Measurements from ENCODE around the gene RNF14. TPM values are rescaled to one million over a fixed set of nuclear protein-coding genes. Genes with fewer than 3 reads are reported as not detected.

The RNF14 gene
- total and polyA plus RNA-seq, 2 of the 8 experiments (the other 6 are each of a cell fraction or from before 2014, with no cell fraction given) = 4.7 to 20.2 TPM

DNA sequence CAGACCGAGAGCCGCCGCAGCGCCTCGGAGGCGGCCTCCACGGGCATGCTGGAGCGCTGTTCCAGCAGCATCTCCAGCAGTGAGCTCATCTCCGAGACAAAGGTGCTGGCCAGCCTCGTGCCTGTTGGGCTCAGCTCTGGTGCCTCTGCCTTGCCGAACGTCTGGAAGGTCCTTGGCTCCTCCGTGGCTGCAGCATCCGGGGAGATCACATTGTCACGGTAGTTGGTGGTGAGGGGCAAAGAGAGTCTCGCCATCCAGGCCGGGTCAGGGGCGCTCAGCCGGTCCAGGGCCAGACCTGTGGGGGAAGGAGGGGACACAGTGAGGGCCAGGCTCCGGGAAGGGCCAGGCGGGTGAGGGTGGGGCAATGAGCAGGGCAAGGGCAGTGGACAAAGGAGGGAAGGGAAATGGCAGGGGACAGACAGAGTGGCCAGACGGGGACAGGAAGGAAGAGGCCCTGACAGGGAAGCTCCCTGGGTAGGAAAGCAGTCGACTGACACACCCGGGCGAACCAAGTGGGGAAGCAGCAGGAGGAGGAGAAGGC, 23.3 kb upstream of the RNF14 start:
- H3K9ac ChIP-seq (replicated peaks in 1 of 4; ENCODE audit: extremely low read depth in 1 of 4, low read depth in 3 of 4, low read length in 3 of 4) = peak overlapping the region in 1 of 4 experiments; percentile 1; a peak in 1 of 7 replicates
- H3K4me2 ChIP-seq (ENCODE audit: insufficient read depth in 1 of 2, low read depth in 2 of 2, low read length in 2 of 2) = peak overlapping the region in 1 of 2 experiments; percentile 27; a peak in 3 of 4 replicates
- peak overlapping the region; percentile 47; the same call in 1 of the 2 replicates for H2BK5ac ChIP-seq (ENCODE audit: low read depth, low read length)
- no peak overlapping the region for H3K4me3 ChIP-seq (ENCODE audit: extremely low read depth in 1 of 4, insufficient read depth in 2 of 4, low read depth in 3 of 4, low read length in 4 of 4)
- TF ChIP-seq POLR2A (IDR thresholded peaks at IDR 0.05; ENCODE audit: control extremely low read depth in 1 of 2, low read depth in 2 of 2, low read length in 2 of 2) = peak in 1 of 2 experiments; percentile 13; a peak in 1 of 3 replicates
- no peak for TF ChIP-seq SRF (IDR thresholded peaks at IDR 0.05; ENCODE audit: low read depth, low read length)
- TF ChIP-seq TCF12 (IDR thresholded peaks at IDR 0.05; ENCODE audit: low read depth, low read length) = no peak
- TF ChIP-seq TBP (IDR thresholded peaks at IDR 0.05; ENCODE audit: low read depth, low read length) = 0 out of 2 replicates have a peak, but pooled peaks have one; percentile 20
- TF ChIP-seq, protein P1, sequence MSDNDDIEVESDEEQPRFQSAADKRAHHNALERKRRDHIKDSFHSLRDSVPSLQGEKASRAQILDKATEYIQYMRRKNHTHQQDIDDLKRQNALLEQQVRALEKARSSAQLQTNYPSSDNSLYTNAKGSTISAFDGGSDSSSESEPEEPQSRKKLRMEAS (IDR thresholded peaks at IDR 0.05) = peak; percentile 81
- peak; percentile 26; the same call in 1 of the 2 replicates for TF ChIP-seq E2F6 (IDR thresholded peaks at IDR 0.05)
- H3K23ac ChIP-seq (ENCODE audit: insufficient read length) = no peak overlapping the region
- no peaks in the 10 kb centered on the region; a peak in 1 of 7 replicates for H3K27me3 ChIP-seq (replicated peaks in 1 of 4; ENCODE audit: control insufficient read depth in 3 of 4, extremely low read depth in 1 of 4, insufficient read depth in 3 of 4, low read length in 3 of 4)
- FAIRE-seq = no peak
- WGBS, 2 experiments (ENCODE audit: extremely low coverage in 1 of 2, insufficient coverage in 1 of 2, insufficient read length in 1 of 2, insufficient replicate concordance in 2 of 2, low coverage in 1 of 2, low lambda C conversion rate in 2 of 2, missing lambda C conversion rate in 1 of 2) = 78% methylated on average over 25 of the region's 25 CpGs; no CpG with 5 or more reads in 1 of the 2 experiments
- no peaks in the 10 kb centered on the region; a peak in 1 of 8 replicates for H3K36me3 ChIP-seq (ENCODE audit: control insufficient read depth in 2 of 4, insufficient read depth in 4 of 4, low read length in 3 of 4)
- no peaks in the 10 kb centered on the region for H3K23me2 ChIP-seq (ENCODE audit: low read depth, low read length)
- H3K18ac ChIP-seq (ENCODE audit: extremely low read depth, low read length) = peak overlapping the region; percentile 44; the same call in 1 of the 2 replicates
- no peak overlapping the region for H4K5ac ChIP-seq (ENCODE audit: insufficient read length, low read depth, low read length)
- H2BK120ac ChIP-seq (replicated peaks; ENCODE audit: low read depth, low read length) = no peak overlapping the region
- ChIA-PET CTCF (ENCODE audit: partially characterized antibody) (interaction anchor here (0.6 to 20.8 kb wide), 14 partner anchors 11 to 253 kb away, joined by 3 to 324 read pairs (median 4); partner anchors contain the start of genes PCDH1, PCDH12 and RNF14), POLR2A (ENCODE audit: partially characterized antibody) (interaction anchor here (0.6 to 9.2 kb wide), 10 partner anchors 9 to 309 kb away, joined by 3 to 121 read pairs (median 4); partner anchors contain the start of genes DELE1, HDAC3, PCDH1 and PCDH12)
- no peak overlapping the region for H3K56ac ChIP-seq (replicated peaks; ENCODE audit: insufficient read length, low read depth, low read length)
- H2BK12ac ChIP-seq (ENCODE audit: low read depth, low read length) = peak overlapping the region; percentile 85; the same call in 1 of the 2 replicates
- no peak overlapping the region; the same call in 1 of the 2 replicates for H2AK5ac ChIP-seq (ENCODE audit: low read depth, low read length)
- no peak overlapping the region for H3K14ac ChIP-seq (ENCODE audit: insufficient read length)
- peak in 1 of 2 experiments; percentile 59 for DNase-seq (ENCODE audit: low read depth in 1 of 2, low spot score in 2 of 2)
- H3K4ac ChIP-seq (replicated peaks; ENCODE audit: insufficient read length, low read depth, low read length) = no peak overlapping the region
- H4K8ac ChIP-seq (ENCODE audit: extremely low read depth, insufficient read depth, low read length) = peak overlapping the region; percentile 66; the same call in 1 of the 2 replicates
- no peaks in the 10 kb centered on the region for H4K20me1 ChIP-seq (replicated peaks in 1 of 2; ENCODE audit: control insufficient read depth in 1 of 2, insufficient read depth in 2 of 2, low read length in 2 of 2)
- no peak overlapping the region for H2AFZ ChIP-seq (ENCODE audit: low read length)
- H4K91ac ChIP-seq (replicated peaks; ENCODE audit: insufficient read length, low read length) = peak overlapping the region; percentile 15
- H3K79me2 ChIP-seq (ENCODE audit: control insufficient read depth in 1 of 2, insufficient read depth in 2 of 2, low read length in 2 of 2) = no peaks in the 10 kb centered on the region
- no peak overlapping the region for H2BK20ac ChIP-seq (ENCODE audit: low read length)
- no peak overlapping the region for H2BK15ac ChIP-seq (ENCODE audit: low read length)
- H3K79me1 ChIP-seq (ENCODE audit: low read depth, low read length) = no peaks in the 10 kb centered on the region
- H3K27ac ChIP-seq (ENCODE audit: low read depth, low read length) = no peak overlapping the region
- H3K9me3 ChIP-seq (ENCODE audit: insufficient read depth in 2 of 2, low read depth in 1 of 2, low read length in 1 of 2) = no peaks in the 10 kb centered on the region
- peaks cover 0 to 10% (median 7%) of the 10 kb centered on the region in 4 experiments; a peak in 5 of 7 replicates for H3K4me1 ChIP-seq (replicated peaks in 1 of 4; ENCODE audit: control insufficient read depth in 3 of 4, insufficient read depth in 4 of 4, low read length in 3 of 4)

Measured in H1 (cell line).